ENCODE results near the gene C1orf35.

Gene C1orf35

GRCh38 chr1:228107636-228108035 lies 4.5 kb upstream of the C1orf35 start:
- no peak for TF ChIP-seq ZFP3 (CRISPR knock-in tag; IDR thresholded peaks at IDR 0.05)
- ATAC-seq: no peak

DNA sequence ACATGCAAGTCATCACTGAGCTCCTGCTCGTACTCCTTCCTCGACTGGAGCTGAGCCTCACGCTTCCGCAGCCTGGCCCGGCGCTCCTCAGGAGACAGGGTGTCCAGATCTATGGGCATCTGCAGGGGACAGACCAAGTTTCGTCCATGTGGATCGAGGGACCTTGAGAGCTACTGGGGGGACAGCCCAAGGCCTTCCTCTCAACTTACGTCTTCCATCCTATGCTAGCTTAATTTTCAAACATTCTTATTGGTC lies 3.6 kb upstream of the C1orf35 start:
- ATAC-seq: no peak
- TF ChIP-seq CSRNP3 (CRISPR knock-in tag; IDR thresholded peaks at IDR 0.05) (no peak), GLIS3 (CRISPR knock-in tag; IDR thresholded peaks at IDR 0.05) (no peak), TSHZ2 (CRISPR knock-in tag; IDR thresholded peaks at IDR 0.05) (no peak), RARB (CRISPR knock-in tag; IDR thresholded peaks at IDR 0.05) (no peak), ZFP30 (CRISPR knock-in tag; IDR thresholded peaks at IDR 0.05) (no peak), ZNF565 (CRISPR knock-in tag; conservative IDR thresholded peaks at IDR 0.05; ENCODE audit: low read depth) (no peak)

- TF ChIP-seq SNAI2 (CRISPR knock-in tag; IDR thresholded peaks at IDR 0.05): no peak
- ATAC-seq: no peak
These were observed 3.1 kb upstream of the C1orf35 start for GRCh38 chr1:228105996-228106799.

- no peak for TF ChIP-seq ZC3H10 (CRISPR knock-in tag; IDR thresholded peaks at IDR 0.05)
- TF ChIP-seq TSHZ2 (CRISPR knock-in tag; IDR thresholded peaks at IDR 0.05): no peak
- TF ChIP-seq CSRNP3 (CRISPR knock-in tag; IDR thresholded peaks at IDR 0.05): no peak
- no peak for TF ChIP-seq ZFP3 (CRISPR knock-in tag; IDR thresholded peaks at IDR 0.05)
- no peak for ATAC-seq
These were observed 2.3 kb upstream of the C1orf35 start for GRCh38 chr1:228105270-228105995.

- no peak for ATAC-seq
- no peak for TF ChIP-seq POU6F1 (CRISPR knock-in tag; IDR thresholded peaks at IDR 0.05; ENCODE audit: borderline replicate concordance, low read depth)
- TF ChIP-seq ZFP3 (CRISPR knock-in tag; IDR thresholded peaks at IDR 0.05): no peak
- TF ChIP-seq ZC3H10 (CRISPR knock-in tag; IDR thresholded peaks at IDR 0.05): no peak
- TF ChIP-seq BACH2 (CRISPR knock-in tag; IDR thresholded peaks at IDR 0.05; ENCODE audit: borderline replicate concordance): no peak
- no peak for TF ChIP-seq ZNF70 (CRISPR knock-in tag; IDR thresholded peaks at IDR 0.05)
- TF ChIP-seq PPARA (CRISPR knock-in tag; IDR thresholded peaks at IDR 0.05; ENCODE audit: borderline replicate concordance): no peak
- no peak for TF ChIP-seq RARB (CRISPR knock-in tag; IDR thresholded peaks at IDR 0.05)
- no peak for TF ChIP-seq SNAI2 (CRISPR knock-in tag; IDR thresholded peaks at IDR 0.05)
- no peak for TF ChIP-seq ISL1 (CRISPR knock-in tag; IDR thresholded peaks at IDR 0.05)
- no peak for TF ChIP-seq ESRRG (CRISPR knock-in tag; IDR thresholded peaks at IDR 0.05)
- no peak for TF ChIP-seq CSRNP3 (CRISPR knock-in tag; IDR thresholded peaks at IDR 0.05)
- no peak for TF ChIP-seq ARNTL (CRISPR knock-in tag; IDR thresholded peaks at IDR 0.05; ENCODE audit: borderline replicate concordance, low read depth)
These were observed 1.6 kb upstream of the C1orf35 start for GRCh38 chr1:228104526-228105269.
